Activated CD8-positive, alpha-beta T cell treated with anti-CD3 and anti-CD28 coated beads for 36 hours (primary cell): Measurements from ENCODE around the gene EMC9. TPM values are rescaled to one million over a fixed set of nuclear protein-coding genes. Genes with fewer than 3 reads are reported as not detected.

Experiments used
- ATAC-seq: fragments of 200-7000 bp; cut with Tn5 transposase; one replicate; pipeline ENCODE4 v1.10.0; 2021; ENCODE audit warnings: mild to moderate bottlenecking, moderate library complexity
- CTCF ChIA-PET: fragments of 350-600 bp; sonication (Branson Sonifier 250); formaldehyde crosslinking; loops from one replicate; lab custom pipeline; 2021; ENCODE audit warnings: antibody characterized with exemption; lab: Charles Lee
- POLR2A ChIA-PET: fragments of 350-600 bp; sonication (Branson Sonifier 250); formaldehyde crosslinking; loops from one replicate; lab custom pipeline; 2021; ENCODE audit warnings: antibody characterized with exemption; lab: Charles Lee
- DNase-seq: peaks from one replicate; pipeline ENCODE4 v3.0.0-alpha.2; 2020
- H3K27ac Mint-ChIP-seq: one replicate; pipeline ENCODE4 v1.8.0; 2021; ENCODE audit warnings: mild to moderate bottlenecking, mixed read lengths
- H3K27me3 Mint-ChIP-seq: one replicate; pipeline ENCODE4 v1.8.0; 2021; ENCODE audit warnings: mixed read lengths
- H3K36me3 Mint-ChIP-seq: one replicate; pipeline ENCODE4 v1.8.0; 2021; ENCODE audit warnings: low read depth, mixed read lengths
- H3K4me1 Mint-ChIP-seq: one replicate; pipeline ENCODE4 v1.8.0; 2021; ENCODE audit warnings: low read depth, mixed read lengths
- H3K4me3 Mint-ChIP-seq: one replicate; pipeline ENCODE4 v1.8.0; 2021; ENCODE audit warnings: mild to moderate bottlenecking, moderate library complexity, mixed read lengths
- H3K9me3 Mint-ChIP-seq: one replicate; pipeline ENCODE4 v1.8.0; 2021; ENCODE audit warnings: mixed read lengths
- intact Hi-C: fragments of 100-400 bp; cut with micrococcal nuclease; formaldehyde crosslinking; loops from one replicate; pipeline ENCODE4 v1.10.0; 2022
- total RNA-seq, 2 experiments: library from RNA; stranded (reverse); gene quantifications; one replicate each; pipeline ENCODE4 v1.2.3, GENCODE V29; 2021
- TF ChIP-seq, protein P1 (sequence below): fragments of 200-600 bp; IDR thresholded peaks from one replicate; pipeline ENCODE4 v1.8.0; 2022; ENCODE audit warnings: antibody characterized with exemption, mild to moderate bottlenecking

EMC9 gene
- total RNA-seq, 2 experiments from 2014 or later: 39.0 to 39.9 TPM

DNA sequence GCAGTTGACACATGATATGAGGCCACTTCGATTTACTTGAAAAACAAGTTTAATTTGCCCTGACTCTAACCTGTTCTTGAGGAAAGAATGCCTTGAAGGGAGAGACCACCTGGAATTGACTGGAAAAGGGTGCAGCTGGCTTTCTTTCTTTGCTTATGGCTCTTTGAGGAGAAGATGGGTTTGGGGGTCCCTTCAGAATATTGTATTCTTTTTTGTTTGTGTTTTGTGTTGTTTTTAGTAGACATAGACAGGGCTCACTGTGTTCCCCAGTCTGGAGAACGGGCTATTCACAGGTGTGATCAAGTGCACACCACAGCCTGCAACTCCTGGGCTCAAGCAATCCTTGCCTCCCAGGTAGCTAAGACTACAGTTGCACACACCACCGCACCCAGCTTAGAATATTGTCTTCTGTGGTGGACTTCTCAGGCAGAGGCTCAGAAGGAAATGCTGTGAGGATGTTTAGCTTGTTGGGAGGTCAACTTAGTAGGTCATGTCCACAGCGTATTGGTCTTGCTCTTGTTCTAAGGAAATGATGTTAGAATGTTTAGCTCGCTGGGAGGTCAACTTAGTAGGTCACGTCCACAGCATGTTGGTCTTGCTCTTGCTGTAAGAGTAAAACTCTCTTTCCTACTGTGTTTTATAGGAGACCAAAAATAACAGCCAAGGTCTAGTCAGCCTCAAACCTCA is 25.1 kb downstream of the EMC9 start:
- intact Hi-C loops: no loop called here
- H3K27ac Mint-ChIP-seq: peak overlapping the region; percentile 99
- peak overlapping the region; percentile 98 for H3K4me3 Mint-ChIP-seq
- H3K27me3 Mint-ChIP-seq: no peaks in the 10 kb centered on the region
- H3K9me3 Mint-ChIP-seq: no peaks in the 10 kb centered on the region
- CTCF ChIA-PET: interaction anchor here (1.2 to 6.0 kb wide), 8 partner anchors 10 to 58 kb away, joined by 4 to 37 read pairs (median 8); partner anchors contain the start of genes EMC9, FITM1, IRF9 and PCK2
- peaks cover 20% of the 10 kb centered on the region for H3K4me1 Mint-ChIP-seq
- DNase-seq: no peak
- POLR2A ChIA-PET: interaction anchor here (1.1 to 7.0 kb wide), 10 partner anchors 10 to 126 kb away, joined by 3 to 62 read pairs (median 10); partner anchors contain the start of genes CHMP4A, EMC9, IRF9 and PSME1
- no peak for ATAC-seq
- peaks cover 38% of the 10 kb centered on the region for H3K36me3 Mint-ChIP-seq
- TF ChIP-seq, protein P1, sequence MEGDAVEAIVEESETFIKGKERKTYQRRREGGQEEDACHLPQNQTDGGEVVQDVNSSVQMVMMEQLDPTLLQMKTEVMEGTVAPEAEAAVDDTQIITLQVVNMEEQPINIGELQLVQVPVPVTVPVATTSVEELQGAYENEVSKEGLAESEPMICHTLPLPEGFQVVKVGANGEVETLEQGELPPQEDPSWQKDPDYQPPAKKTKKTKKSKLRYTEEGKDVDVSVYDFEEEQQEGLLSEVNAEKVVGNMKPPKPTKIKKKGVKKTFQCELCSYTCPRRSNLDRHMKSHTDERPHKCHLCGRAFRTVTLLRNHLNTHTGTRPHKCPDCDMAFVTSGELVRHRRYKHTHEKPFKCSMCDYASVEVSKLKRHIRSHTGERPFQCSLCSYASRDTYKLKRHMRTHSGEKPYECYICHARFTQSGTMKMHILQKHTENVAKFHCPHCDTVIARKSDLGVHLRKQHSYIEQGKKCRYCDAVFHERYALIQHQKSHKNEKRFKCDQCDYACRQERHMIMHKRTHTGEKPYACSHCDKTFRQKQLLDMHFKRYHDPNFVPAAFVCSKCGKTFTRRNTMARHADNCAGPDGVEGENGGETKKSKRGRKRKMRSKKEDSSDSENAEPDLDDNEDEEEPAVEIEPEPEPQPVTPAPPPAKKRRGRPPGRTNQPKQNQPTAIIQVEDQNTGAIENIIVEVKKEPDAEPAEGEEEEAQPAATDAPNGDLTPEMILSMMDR: no peak

DNA sequence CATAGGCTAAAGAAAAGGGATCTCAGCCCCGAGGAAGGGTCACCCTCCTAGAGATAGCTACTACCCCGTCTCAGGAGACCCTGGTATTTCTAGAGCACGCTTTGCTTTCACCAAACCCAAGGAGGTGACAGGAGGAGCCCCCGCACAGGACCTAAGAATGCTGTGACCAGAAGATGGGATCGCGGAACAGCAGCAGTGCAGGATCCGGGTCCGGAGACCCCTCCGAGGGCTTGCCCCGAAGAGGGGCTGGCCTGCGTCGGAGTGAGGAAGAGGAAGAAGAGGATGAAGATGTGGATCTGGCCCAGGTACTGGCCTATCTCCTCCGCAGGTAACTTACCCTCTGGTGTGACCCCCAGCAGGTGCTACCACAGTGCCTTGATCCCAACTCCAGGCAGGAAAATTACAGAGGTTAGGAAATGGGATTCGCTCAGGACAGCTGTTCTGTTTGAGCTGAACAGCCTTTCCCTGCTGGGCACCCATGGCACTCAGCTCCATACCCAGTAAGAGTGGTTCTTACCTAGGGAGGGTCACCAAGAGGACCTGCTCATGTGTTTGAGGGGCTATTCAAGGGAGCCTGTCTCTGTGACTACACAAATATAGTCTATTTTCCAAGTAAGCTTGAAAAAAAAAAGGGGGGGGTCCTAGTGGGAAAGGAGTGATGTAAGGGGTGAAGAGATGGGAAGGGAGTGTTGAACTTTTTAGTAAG is 25.8 kb downstream of the EMC9 start:
- CTCF ChIA-PET: interaction anchor here (1.2 to 6.0 kb wide), 14 partner anchors 10 to 218 kb away, joined by 3 to 37 read pairs (median 9); partner anchors contain the start of genes EMC9, FITM1, IRF9 and PCK2
- TF ChIP-seq, protein P1: no peak

DNA sequence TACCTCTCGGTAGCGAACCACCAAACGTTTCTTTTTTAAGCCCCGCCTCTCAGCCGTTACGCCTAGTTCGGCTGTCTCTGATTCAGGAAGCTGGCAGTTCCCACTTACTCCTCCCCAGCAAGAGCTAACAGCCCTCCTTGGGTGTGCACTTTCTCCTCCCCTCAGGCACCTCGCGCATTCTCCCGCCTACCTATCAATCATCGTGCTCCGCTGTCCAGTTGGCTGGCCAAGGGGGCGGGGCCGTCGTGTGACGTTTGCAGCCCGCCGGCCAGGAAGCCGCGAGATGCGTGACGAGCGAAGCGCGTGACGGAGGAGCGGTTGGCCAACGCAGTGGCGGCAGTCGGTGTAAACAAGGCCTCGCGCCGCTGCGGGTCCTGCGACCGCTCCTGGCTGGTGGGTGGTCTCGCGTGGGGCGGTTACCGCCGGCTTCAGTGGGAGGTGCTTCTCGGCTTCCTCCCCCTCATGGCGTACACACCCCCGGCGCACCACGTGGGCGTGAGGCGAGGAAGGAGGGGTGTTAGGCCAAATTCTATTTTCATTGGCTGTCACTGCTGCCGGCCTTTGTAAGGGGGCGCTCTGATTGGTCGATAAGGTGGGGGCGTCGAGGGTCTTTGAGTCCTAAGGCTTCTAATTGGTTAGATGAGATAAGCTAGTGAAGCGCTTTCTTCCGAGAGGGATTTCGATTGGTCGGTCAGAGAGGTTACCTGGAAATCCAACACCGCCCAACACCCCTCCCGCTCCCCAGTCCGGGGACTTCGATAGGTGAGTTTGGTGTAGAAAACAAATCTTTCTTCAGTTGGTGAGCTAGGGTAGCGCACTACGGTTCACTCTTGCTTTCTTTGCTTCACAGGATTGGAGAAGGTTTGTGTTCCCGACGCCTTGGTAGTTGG is 26.6 kb downstream of the EMC9 start, which contains the start of the genes DCAF11 and NRL:
Gene DCAF11 (plus strand): TSS at position 246 of the 890 bp plus-strand sequence. CDS start 818 bp downstream, outside the sequence.
Gene NRL (minus strand): TSS at position 418 of the 890 bp plus-strand sequence. CDS start 32,101 bp downstream, outside the sequence.
- Mint-ChIP-seq H3K36me3 (peaks cover 29% of the 10 kb centered on the region), H3K4me3 (peak within 1 kb of the TSS; percentile 98), H3K27ac (peak within 1 kb of the TSS; percentile 99), H3K27me3 (no peaks in the 10 kb centered on the region), H3K4me1 (peaks cover 20% of the 10 kb centered on the region), H3K9me3 (no peaks in the 10 kb centered on the region)
- ChIA-PET POLR2A (interaction anchor here (0.6 to 7.0 kb wide), 23 partner anchors 10 to 126 kb away, joined by 3 to 62 read pairs (median 7); partner anchors contain the start of genes DHRS4L2, EMC9, FITM1 and IPO4), CTCF (interaction anchor here (0.7 to 6.0 kb wide), 20 partner anchors 9 to 483 kb away, joined by 3 to 37 read pairs (median 6); partner anchors contain the start of genes CIDEB, EMC9, FITM1 and IRF9)
- peak; percentile 88 for ATAC-seq
- intact Hi-C loops: loop anchor here (2.0 kb wide), 1 partner anchor 26 kb away; the partner anchor contains the start of gene EMC9
- TF ChIP-seq, protein P1: no peak
- DNase-seq: peak; percentile 99

More for the DNA sequence above, 25.8 kb downstream of the EMC9 start:
- POLR2A ChIA-PET: interaction anchor here (0.7 to 7.0 kb wide), 14 partner anchors 9 to 73 kb away, joined by 3 to 62 read pairs (median 14); partner anchors contain the start of genes EMC9, FITM1, IPO4 and IRF9
- peaks cover 20% of the 10 kb centered on the region for H3K4me1 Mint-ChIP-seq
- H3K9me3 Mint-ChIP-seq: no peaks in the 10 kb centered on the region
- no peaks in the 10 kb centered on the region for H3K27me3 Mint-ChIP-seq
- H3K36me3 Mint-ChIP-seq: peaks cover 33% of the 10 kb centered on the region
- DNase-seq: no peak
- H3K4me3 Mint-ChIP-seq: peak overlapping the region; percentile 98
- ATAC-seq: no peak
- intact Hi-C loops: loop anchor here (2.0 kb wide), 1 partner anchor 25 kb away; the partner anchor contains the start of gene EMC9
- peak overlapping the region; percentile 99 for H3K27ac Mint-ChIP-seq
